HepG2 (cell line): ENCODE data around the gene CYBRD1. TPM values are rescaled to one million over a fixed set of nuclear protein-coding genes. Genes with fewer than 3 reads are reported as not detected.

Source experiments
- ARNT ChIP-seq: fragments of 450-650 bp; IDR thresholded peaks from 2 replicates; pipeline ENCODE4 v1.6.1; 2017
- BRCA1 ChIP-seq: sonication (generic); formaldehyde crosslinking; IDR thresholded peaks from 2 replicates; pipeline ENCODE4 v1.4.0; 2020; ENCODE audit warnings: missing genetic modification reagents
- CREBL2 ChIP-seq: sonication (generic); formaldehyde crosslinking; IDR thresholded peaks from 2 replicates; pipeline ENCODE4 v1.8.1; 2023; ENCODE audit warnings: missing genetic modification reagents, mild to moderate bottlenecking, borderline replicate concordance
- CREM ChIP-seq, 2 experiments: sonication (generic) in 1 of 2; formaldehyde crosslinking in 1 of 2; IDR thresholded peaks; 2 replicates each; pipeline versions ENCODE4 v1.4.0 to v1.6.1; 2016 to 2020; ENCODE audit warnings: antibody characterized with exemption in 1 of 2, mild to moderate bottlenecking in 1 of 2, missing genetic modification reagents in 1 of 2
- DMAP1 ChIP-seq: IDR thresholded peaks from 2 replicates; pipeline ENCODE4 v1.6.1; 2016
- HIC2 ChIP-seq: sonication (generic); formaldehyde crosslinking; IDR thresholded peaks from 2 replicates; pipeline ENCODE4 v1.9.0; 2022; ENCODE audit warnings: low read depth, missing genetic modification reagents
- HNF4A ChIP-seq: sonication (generic); formaldehyde crosslinking; IDR thresholded peaks from 2 replicates; pipeline ENCODE4 v1.4.0; 2020; ENCODE audit warnings: missing genetic modification reagents
- KDM5A ChIP-seq: fragments of 200-600 bp; sonication (generic); IDR thresholded peaks from 2 replicates; pipeline ENCODE4 v1.7.0; 2018; ENCODE audit warnings: antibody characterized with exemption, mild to moderate bottlenecking, low read length, borderline replicate concordance
- NBN ChIP-seq: fragments of 450-650 bp; conservative IDR thresholded peaks from 2 replicates; pipeline ENCODE4 v1.6.1; 2017
- NCOA1 ChIP-seq: sonication (generic); formaldehyde crosslinking; IDR thresholded peaks from 2 replicates; pipeline ENCODE4 v1.9.0; 2021; ENCODE audit warnings: missing genetic modification reagents
- NCOA2 ChIP-seq: sonication (generic); formaldehyde crosslinking; IDR thresholded peaks from 2 replicates; pipeline ENCODE4 v1.8.0; 2022; ENCODE audit warnings: inconsistent platforms
- REPIN1 ChIP-seq: sonication (generic); formaldehyde crosslinking; IDR thresholded peaks from 2 replicates; pipeline ENCODE4 v1.8.0; 2022; ENCODE audit warnings: missing genetic modification reagents, low read depth, mild to moderate bottlenecking, borderline replicate concordance
- RORA ChIP-seq: sonication (generic); formaldehyde crosslinking; IDR thresholded peaks from 2 replicates; pipeline ENCODE4 v1.5.0; 2020; ENCODE audit warnings: mild to moderate bottlenecking, missing genetic modification reagents, moderate library complexity
- RXRB ChIP-seq: IDR thresholded peaks from 2 replicates; pipeline ENCODE4 v1.6.1; 2016; ENCODE audit warnings: borderline replicate concordance, missing genetic modification reagents, missing compliant biosample characterization
- TAF15 ChIP-seq: fragments of 200-400 bp; formaldehyde crosslinking; IDR thresholded peaks from one replicate; pipeline ENCODE4 v1.6.1; 2018; ENCODE audit warnings: mild to moderate bottlenecking, low read depth, low read length; ENCODE audit not compliant: poor library complexity, severe bottlenecking
- TRIM22 ChIP-seq: fragments of 450-650 bp; IDR thresholded peaks from 2 replicates; pipeline ENCODE4 v1.6.1; 2017
- ZNF224 ChIP-seq: sonication (generic); formaldehyde crosslinking; IDR thresholded peaks from 2 replicates; pipeline ENCODE4 v1.5.0; 2020; ENCODE audit warnings: mild to moderate bottlenecking, missing genetic modification reagents
- ZNF232 ChIP-seq: sonication (generic); formaldehyde crosslinking; IDR thresholded peaks from 2 replicates; pipeline ENCODE4 v1.4.0; 2020; ENCODE audit warnings: missing genetic modification reagents, borderline replicate concordance
- ZNF441 ChIP-seq: sonication (generic); formaldehyde crosslinking; IDR thresholded peaks from 2 replicates; pipeline ENCODE4 v1.7.0; 2021; ENCODE audit warnings: missing genetic modification reagents, borderline replicate concordance
- ZNF710 ChIP-seq: sonication (generic); formaldehyde crosslinking; IDR thresholded peaks from 2 replicates; pipeline ENCODE4 v1.5.0; 2020; ENCODE audit warnings: mild to moderate bottlenecking, missing genetic modification reagents, borderline replicate concordance
- ZNF770 ChIP-seq: sonication (generic); formaldehyde crosslinking; IDR thresholded peaks from 2 replicates; pipeline ENCODE4 v1.5.0; 2020; ENCODE audit warnings: mild to moderate bottlenecking, missing genetic modification reagents
- ZUFSP ChIP-seq: sonication (generic); formaldehyde crosslinking; IDR thresholded peaks from 2 replicates; pipeline ENCODE4 v1.9.0; 2021; ENCODE audit warnings: missing genetic modification reagents, mild to moderate bottlenecking, borderline replicate concordance
- polyA plus RNA-seq, 8 experiments: library from polyadenylated mRNA; depleted of rRNA in 3 of 8; stranded (reverse) in 7 of 8; unstranded in 1 of 8; fragments of >200 nt; fragmentation: Illumina TruSeq in 4 of 8; extraction: Trizol in 4 of 8; gene quantifications; 2 replicates each; pipeline versions ENCODE4 v1.2.1 to v1.2.3, GENCODE V29; 2011 to 2016; ENCODE audit warnings: low read depth in 4 of 8, missing spikeins in 1 of 8, mixed read lengths in 1 of 8; ENCODE audit not compliant: insufficient read depth in 1 of 8
- total RNA-seq, 5 experiments: library from RNA; depleted of rRNA; stranded (reverse); fragments of >200 nt; fragmentation: Illumina TruSeq; extraction: Trizol; gene quantifications; 2 replicates each; pipeline ENCODE4 v1.2.3, GENCODE V29; 2016; ENCODE audit warnings: low read depth in 1 of 5

CYBRD1 gene
- total and polyA plus RNA-seq, 2 of the 13 experiments (the other 11 are each of a cell fraction or from before 2014, with no cell fraction given) = 0.13 to 0.42 TPM

- TF ChIP-seq ZNF710 (CRISPR knock-in tag) = no peak
- TF ChIP-seq ZNF441 (CRISPR knock-in tag) = no peak
- TF ChIP-seq NBN = no peak
- no peak for TF ChIP-seq RORA
- no peak for TF ChIP-seq DMAP1 (CRISPR knock-in tag)
- no peak for TF ChIP-seq ZNF232 (CRISPR knock-in tag)
- no peak for TF ChIP-seq HNF4A (CRISPR knock-in tag)
- TF ChIP-seq CREM (IDR thresholded peaks at IDR 0.05) = no peak
- no peak for TF ChIP-seq CREM (CRISPR knock-in tag; IDR thresholded peaks at IDR 0.05)
- no peak for TF ChIP-seq ARNT
- no peak for TF ChIP-seq TRIM22
- TF ChIP-seq NCOA1 (CRISPR knock-in tag) = no peak
- no peak for TF ChIP-seq KDM5A
- TF ChIP-seq BRCA1 (CRISPR knock-in tag) = no peak
- no peak for TF ChIP-seq CREBL2 (CRISPR knock-in tag)
- TF ChIP-seq ZNF770 = no peak
- TF ChIP-seq REPIN1 (CRISPR knock-in tag) = no peak
- no peak for TF ChIP-seq TAF15
- no peak for TF ChIP-seq ZNF224 (CRISPR knock-in tag)
- peak; percentile 45; the same call in 1 of the 2 replicates for TF ChIP-seq RXRB
- no peak for TF ChIP-seq NCOA2 (CRISPR knock-in tag)
- no peak for TF ChIP-seq ZUFSP (CRISPR knock-in tag)
- TF ChIP-seq HIC2 (CRISPR knock-in tag) = no peak
Measured at GRCh38 chr2:171574149-171574795, 52.0 kb downstream of the CYBRD1 start (continued).
